Inferior parietal cortex (tissue), 1 donor: ENCODE measurements around the gene ARHGAP45.

Experiments
- DNase-seq: peaks from one replicate; pipeline ENCODE4 v3.0.0-alpha.2; 2016; ENCODE audit errors: extremely low spot score

The ARHGAP45 gene

DNA sequence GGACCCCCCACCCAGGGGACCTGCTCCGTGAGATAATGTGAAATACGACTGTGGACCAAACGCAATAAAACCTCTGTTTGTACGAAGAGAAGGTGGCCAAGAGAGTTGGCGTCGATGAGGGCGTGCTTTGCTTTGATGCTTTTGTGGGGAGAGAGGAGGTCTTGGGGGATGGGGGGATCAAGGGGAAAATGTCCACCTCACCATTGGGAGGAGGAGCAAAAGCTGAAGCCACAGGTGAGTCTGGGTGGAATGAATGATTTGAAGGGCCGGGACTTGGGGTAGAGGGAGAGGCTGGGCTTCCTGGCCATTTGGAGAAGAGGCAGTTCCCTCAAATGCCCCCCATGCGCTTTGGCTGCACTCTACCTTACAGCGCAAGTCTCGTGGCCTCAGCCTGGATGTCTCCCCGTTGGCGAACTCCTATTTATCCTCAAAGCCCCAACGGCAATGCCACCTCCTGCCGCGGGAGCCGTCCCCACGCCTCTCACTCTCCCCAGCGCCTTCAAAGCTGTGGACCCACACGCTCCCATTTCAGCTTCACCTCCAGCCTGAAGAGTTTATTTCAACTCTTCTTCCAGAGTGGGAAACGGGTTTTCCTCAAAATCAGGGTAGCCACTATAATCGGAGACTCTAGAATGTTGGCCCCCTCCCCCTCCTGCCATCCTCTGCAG, 27.9 kb upstream of the ARHGAP45 start:
- DNase-seq: no peak

DNA sequence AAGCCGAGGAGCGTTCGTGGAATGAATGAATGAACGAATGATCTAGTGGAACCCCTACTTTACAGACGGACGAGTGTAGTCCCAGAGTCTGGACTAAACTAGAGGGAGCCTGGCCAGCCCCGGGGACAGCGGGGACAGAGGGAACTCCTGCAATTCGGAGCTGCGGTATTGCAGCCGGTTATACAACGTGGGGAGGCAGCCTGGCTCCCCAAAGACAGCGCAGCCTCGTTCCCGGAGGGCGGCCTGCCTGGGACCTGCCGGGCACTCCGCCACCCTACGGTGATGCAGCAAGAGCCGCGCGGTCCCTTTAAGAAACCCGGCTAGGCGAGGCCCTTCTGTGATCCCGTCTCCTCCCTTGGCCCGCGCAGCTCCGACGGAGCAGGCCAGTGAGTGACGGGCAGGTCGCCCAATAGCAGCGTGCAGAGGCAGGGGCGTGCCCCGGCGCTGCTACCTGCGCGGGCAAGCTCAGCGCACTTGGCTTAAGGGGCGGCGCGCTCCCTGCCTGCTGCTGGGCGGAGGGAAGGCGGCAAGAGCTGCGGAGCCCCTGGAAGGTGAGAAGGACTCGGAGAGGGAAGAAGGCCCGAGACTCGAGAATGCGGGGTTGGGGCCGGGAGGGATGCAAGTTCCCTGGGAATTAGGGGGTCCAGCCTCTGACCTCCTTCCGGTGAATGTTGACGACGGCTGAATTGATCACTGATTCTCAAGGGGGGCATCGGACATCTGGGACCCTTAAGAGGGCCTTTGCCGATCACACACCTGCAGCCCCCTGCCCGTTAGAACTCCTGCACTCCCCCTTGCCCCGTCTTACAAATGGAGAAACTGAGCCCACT, 27.1 kb upstream of the ARHGAP45 start, which contains the start of gene ABCA7:
Gene ABCA7 (plus strand): TSS at position 462 of the 830 bp plus-strand sequence. CDS start 1,255 bp downstream, outside the sequence.
- peak; percentile 97 for DNase-seq

DNA sequence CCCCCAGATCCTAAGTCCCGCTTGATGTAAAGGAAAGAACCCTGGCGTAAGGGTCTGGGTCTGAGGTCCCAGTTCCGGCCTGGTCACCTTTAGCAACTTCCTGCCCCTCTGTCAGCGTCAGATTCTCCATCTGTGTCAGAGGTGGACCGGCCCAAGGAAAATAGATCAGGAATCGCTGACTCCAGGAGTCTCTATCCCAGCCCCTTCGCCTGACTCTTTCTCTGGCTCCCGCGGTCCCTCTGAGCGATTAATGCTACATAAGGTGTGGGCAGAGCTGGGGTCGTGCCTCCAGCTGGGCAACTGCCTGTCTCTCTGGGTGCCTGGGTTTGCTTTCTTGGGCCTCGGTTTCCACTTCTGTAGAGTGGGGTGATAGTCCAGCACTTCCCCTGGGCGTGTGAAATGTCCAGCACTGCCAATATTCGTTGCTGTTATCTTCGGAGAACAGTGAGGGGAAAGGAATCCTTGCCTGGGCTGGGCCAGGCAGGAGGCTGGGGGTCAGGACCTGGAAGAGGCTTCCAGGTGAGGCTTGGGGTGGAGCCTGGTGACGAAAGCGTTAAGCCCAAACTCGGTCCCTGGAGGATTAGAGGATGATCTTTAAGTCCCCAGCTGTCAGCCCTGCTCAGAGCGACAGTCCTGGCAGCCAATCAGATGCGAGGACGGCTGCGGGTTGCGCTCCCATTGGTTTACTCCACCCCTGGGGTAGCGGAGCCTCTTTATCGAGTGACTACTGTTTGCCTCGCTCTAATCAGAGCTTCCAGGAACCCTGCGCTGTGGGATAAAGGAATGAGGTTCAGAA, 26.3 kb upstream of the ARHGAP45 start:
- peak; percentile 94 for DNase-seq

DNA sequence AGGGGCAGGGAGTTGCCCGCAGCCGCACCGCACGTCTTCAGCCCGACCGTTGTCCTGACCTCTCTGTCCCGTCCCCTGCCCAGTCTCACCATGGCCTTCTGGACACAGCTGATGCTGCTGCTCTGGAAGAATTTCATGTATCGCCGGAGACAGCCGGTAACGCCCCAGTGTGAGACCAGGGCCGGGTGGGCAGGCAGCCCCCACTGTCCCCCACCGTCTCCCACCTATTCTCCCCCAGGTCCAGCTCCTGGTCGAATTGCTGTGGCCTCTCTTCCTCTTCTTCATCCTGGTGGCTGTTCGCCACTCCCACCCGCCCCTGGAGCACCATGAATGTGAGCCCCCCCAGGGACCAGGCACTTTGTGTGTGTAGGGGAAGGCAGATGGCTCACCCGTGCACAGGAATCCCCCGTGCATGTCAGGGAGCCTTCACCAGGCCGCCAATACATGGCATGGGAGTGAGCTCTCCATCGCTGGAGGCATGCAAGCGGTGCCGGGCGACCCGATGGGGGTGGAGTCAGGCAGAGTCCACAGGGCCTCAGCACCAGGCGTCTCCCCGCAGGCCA, 25.6 kb upstream of the ARHGAP45 start:
- no peak for DNase-seq

DNA sequence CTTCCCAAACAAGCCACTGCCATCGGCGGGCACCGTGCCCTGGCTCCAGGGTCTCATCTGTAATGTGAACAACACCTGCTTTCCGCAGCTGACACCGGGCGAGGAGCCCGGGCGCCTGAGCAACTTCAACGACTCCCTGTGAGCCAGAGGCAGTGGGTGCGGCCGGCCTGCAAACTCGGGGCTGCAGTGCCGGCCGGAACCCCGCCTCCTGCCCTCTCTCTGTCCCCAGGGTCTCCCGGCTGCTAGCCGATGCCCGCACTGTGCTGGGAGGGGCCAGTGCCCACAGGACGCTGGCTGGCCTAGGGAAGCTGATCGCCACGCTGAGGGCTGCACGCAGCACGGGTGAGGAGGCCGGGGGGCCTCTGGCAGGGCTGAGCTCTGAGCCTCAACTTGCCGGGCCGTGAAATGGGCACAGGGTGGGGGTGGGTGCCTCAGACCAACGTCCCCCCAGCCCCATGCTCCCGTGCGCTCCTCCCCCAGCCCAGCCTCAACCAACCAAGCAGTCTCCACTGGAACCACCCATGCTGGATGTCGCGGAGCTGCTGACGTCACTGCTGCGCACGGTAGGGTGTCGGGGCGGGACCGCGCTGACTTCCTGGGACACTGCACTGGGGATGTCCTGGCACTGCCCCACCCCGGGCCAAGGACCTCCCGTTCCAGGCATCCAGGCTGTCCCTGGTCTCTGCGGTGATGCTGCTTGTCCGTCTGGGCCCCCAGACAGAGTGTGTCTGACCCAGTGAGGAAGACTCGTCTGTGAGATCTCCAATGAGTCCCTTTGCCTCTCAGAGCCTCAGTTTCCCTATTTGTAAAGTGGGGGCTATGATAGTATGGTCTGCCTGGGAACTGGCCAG, 24.9 kb upstream of the ARHGAP45 start:
- no peak for DNase-seq

DNA sequence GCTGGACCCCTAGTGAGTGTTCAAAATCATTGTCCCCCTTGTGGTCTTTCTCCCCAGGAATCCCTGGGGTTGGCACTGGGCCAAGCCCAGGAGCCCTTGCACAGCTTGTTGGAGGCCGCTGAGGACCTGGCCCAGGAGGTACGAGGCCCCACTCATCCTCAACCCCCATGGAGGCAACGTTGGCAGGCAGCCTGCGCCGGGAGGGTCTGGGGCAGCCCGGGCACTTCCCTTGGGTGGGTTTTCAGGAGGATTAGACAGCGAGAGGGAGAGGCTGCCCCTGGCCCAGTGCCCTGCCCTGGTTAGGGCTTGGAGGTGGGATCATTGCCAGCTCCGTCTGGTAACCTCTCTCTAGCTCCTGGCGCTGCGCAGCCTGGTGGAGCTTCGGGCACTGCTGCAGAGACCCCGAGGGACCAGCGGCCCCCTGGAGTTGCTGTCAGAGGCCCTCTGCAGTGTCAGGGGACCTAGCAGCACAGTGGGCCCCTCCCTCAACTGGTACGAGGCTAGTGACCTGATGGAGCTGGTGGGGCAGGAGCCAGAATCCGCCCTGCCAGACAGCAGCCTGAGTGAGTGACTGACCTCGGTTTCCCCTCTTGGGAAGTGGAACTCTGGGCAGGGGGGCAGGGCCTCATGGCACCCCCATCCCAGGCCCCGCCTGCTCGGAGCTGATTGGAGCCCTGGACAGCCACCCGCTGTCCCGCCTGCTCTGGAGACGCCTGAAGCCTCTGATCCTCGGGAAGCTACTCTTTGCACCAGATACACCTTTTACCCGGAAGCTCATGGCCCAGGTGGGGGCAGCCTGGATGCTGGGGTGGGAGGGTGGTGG, 24.1 kb upstream of the ARHGAP45 start:
- DNase-seq: no peak

DNA sequence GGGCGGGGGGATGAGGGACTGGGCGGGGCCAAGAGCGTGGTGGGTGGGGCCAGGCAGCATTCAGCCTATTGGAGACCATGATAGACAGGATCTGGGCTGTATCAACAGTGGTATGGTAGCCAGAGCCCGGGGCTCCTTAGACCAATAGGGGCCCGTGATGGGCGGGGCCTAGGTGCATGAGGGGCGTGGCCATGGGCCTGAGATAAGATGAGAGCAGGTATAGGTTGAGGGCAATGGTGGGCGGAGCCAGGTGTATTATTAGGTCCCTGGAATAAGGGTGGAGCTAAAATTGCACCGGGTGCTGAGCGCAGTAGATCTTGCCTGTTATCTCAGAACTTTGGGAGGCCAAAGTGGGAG, 21.7 kb upstream of the ARHGAP45 start:
- DNase-seq: peak; percentile 58

DNA sequence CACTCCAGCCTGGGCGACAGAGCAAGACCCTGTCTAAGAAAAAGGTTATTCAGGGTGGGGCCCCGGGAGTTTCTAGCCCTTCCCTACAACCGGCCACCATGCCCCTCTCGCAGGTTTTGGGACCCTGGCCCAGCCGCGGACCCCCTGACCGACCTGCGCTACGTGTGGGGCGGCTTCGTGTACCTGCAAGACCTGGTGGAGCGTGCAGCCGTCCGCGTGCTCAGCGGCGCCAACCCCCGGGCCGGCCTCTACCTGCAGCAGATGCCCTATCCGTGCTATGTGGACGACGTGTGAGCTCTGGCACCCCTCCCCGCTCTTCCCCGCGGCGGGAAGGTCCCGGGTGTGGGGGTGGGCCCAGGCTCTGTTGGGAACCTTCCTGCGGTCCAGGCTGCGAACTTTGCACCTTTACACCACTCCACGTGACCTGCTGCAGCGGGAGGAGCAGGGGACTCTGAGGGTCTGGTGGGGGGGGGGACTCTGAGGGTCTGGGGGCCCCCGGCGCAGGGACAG, 20.8 kb upstream of the ARHGAP45 start:
- no peak for DNase-seq

DNA sequence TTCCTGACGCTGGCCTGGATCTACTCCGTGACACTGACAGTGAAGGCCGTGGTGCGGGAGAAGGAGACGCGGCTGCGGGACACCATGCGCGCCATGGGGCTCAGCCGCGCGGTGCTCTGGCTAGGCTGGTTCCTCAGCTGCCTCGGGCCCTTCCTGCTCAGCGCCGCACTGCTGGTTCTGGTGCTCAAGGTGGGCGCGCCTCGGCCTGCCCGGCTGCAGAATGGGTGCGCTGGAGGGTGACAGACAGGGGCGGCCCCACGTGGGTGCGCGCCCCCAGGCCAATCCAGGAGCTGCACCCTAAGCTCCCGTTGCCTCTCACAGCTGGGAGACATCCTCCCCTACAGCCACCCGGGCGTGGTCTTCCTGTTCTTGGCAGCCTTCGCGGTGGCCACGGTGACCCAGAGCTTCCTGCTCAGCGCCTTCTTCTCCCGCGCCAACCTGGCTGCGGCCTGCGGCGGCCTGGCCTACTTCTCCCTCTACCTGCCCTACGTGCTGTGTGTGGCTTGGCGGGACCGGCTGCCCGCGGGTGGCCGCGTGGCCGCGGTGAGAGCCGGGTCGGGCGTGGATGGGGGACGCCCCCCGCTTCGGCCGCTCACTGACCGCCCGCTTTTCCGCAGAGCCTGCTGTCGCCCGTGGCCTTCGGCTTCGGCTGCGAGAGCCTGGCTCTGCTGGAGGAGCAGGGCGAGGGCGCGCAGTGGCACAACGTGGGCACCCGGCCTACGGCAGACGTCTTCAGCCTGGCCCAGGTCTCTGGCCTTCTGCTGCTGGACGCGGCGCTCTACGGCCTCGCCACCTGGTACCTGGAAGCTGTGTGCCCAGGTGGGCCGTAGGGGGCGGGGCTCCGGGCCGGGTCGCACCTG, 19.9 kb upstream of the ARHGAP45 start:
- no peak for DNase-seq

DNA sequence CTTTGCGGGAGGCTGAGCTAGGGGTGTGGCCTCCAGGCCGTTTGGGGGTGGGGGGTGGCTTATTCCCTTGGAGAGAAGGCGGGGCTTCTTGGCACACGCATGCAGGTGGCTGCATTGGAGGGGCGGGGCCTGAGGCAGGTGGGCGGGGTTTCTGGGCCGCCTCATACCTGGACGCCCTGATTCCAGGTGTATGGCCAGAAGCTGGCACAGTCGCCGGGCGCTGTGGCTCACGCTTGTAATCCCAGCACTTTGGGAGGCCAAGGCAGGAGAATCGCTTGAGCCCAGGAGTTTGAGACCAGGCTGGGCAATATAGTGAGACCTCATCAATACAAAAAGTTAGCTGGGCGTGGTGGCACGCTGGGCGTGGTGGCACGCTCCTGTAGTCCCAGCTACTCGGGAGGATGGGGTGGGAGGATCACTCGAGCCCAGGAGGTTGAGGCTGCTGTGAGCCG, 19.2 kb upstream of the ARHGAP45 start:
- DNase-seq: no peak

DNA sequence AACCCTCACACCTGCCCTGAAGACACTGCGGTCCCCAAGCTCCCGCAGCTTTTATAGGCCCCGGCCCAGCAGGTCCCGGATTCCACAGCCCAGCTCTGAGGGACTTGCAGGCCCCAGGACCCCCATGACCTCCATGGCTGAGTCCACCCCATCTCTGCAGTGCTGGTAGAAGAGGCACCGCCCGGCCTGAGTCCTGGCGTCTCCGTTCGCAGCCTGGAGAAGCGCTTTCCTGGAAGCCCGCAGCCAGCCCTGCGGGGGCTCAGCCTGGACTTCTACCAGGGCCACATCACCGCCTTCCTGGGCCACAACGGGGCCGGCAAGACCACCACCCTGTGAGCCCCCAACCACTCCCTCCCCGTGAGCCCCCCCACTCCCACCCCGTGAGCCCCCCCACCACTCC, 17.9 kb upstream of the ARHGAP45 start:
- no peak for DNase-seq

DNA sequence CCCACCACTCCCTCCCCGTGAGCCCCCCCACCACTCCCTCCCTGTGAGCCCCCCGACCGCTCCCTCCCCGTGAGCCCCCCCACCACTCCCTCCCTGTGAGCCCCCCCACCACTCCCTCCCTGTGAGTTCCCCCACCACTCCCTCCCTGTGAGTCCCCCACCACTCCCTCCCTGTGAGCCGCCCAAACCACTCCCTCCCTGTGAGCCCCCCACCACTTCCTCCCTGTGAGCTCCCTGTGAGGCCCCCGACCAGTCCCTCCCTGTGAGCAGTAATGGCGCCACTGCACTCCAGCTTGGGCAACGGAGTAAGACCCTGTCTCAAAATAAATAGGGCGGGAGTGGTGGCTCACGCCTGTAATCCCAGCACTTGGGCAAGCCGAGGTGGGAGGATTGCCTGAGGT, 17.2 kb upstream of the ARHGAP45 start:
- DNase-seq: no peak

DNA sequence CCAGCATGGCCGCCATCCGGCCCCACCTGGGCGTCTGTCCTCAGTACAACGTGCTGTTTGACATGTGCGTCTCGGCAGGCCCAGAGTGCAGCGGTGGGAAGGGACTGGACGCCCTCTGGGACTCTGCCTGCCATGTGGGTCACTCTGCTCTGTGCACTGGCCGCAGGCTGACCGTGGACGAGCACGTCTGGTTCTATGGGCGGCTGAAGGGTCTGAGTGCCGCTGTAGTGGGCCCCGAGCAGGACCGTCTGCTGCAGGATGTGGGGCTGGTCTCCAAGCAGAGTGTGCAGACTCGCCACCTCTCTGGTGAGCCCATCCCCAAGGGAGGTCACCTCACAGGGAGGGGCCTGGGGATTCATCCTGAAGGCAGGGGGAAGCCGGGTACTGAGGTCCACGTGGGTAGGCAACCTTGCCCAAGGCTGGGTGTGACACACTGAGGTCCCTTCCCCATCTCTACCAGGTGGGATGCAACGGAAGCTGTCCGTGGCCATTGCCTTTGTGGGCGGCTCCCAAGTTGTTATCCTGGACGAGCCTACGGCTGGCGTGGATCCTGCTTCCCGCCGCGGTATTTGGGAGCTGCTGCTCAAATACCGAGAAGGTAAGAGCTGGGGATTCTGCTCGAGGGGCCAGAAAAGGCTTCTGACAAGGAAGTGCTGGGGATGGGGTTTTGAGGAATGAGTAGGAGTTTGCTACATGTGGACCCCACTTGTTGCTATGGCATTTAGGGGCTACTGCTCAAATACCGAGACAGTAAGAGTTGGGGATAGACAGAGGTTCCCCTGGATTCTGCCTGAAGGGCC, 15.8 kb upstream of the ARHGAP45 start:
- DNase-seq: no peak

DNA sequence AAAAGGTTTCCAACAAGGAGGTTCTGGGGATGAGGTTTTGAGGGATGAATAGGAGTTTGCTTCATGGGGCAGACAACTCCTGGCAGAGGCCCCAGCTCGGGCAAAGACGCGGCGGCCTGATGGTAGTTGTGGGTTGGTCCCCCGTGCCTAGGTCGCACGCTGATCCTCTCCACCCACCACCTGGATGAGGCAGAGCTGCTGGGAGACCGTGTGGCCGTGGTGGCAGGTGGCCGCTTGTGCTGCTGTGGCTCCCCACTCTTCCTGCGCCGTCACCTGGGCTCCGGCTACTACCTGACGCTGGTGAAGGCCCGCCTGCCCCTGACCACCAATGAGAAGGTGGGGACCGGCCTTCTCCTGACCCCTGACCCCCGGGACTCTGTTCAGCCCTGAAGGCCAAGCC, 15.2 kb upstream of the ARHGAP45 start:
- no peak for DNase-seq

DNA sequence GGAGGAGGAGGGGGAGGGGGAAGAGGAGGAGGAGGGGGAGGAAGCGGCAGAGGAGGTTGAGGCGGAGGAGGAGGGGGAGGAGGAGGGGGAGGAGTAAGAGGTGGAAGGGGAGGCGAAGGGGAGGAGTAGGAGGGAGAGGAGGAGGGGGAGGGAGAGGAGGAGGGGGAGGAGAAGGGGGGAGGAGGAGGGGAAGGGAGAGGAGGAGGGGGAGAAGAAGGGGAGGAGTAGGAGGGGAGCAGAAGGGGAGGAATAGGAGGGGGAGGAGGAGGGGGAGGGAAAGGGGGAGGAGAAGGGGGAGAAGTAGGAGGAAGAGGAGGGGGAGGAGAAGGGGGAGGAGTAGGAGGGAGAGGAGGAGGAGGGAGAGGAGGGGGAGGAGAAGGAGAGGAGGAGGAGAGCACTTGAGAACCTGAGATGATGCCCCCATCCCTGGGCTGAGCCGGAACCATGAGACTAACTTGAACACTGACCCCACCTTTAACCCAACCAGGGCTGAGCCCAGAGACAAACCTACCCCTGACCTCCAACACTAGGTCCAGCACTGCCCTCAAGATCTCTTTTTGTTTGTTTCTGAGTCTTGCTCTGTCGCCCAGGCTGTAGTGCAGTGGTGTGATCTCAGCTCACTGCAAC, 14.5 kb upstream of the ARHGAP45 start:
- DNase-seq: no peak

DNA sequence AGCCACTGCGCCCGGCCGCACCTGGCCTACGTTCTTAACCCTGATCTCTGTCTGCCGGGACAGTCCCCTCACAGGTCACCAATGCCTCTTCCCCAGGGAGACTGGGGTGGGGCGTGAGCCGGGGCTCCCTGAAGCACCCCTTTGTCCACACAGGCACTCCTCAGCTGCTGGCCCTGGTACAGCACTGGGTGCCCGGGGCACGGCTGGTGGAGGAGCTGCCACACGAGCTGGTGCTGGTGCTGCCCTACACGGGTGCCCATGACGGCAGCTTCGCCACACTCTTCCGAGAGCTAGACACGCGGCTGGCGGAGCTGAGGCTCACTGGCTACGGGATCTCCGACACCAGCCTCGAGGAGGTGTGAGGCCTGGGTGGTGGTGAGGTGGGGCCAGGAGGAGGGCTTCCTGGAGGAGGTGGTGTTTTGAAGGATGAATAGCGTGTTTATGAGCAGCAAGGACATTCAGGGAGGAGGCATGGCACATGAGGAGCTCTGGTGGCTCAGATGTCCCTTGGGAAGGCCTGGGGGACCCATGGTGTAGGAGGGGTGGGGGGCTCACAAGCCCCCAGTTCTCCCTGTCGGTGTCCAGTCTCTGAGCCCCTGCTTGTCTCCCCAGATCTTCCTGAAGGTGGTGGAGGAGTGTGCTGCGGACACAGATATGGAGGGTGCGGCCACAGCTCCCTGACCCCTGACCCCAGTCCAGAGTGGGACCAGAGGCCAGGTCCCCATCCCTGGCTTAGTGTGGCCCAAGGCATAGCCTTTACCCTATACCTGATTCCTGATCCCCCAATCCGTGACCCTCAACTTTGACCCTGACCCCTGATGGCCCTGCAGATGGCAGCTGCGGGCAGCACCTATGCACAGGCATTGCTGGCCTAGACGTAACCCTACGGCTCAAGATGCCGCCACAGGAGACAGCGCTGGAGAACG, 13.5 kb upstream of the ARHGAP45 start:
- no peak for DNase-seq
